ENCODE data around the gene FOLR3. TPM values are rescaled to one million over a fixed set of nuclear protein-coding genes. Genes with fewer than 3 reads are reported as not detected.

The FOLR3 gene
- total RNA-seq, 2 experiments from 2014 or later = not detected

- Mint-ChIP-seq H3K27me3 (peaks cover 7% of the 10 kb centered on the region), H3K36me3 (ENCODE audit: low read depth) (peaks cover 12% of the 10 kb centered on the region), H3K9me3 (peaks cover 13% of the 10 kb centered on the region), H3K27ac (no peak overlapping the region), H3K4me1 (ENCODE audit: low read depth) (no peaks in the 10 kb centered on the region), H3K4me3 (no peak overlapping the region)
- TF ChIP-seq, protein P1, sequence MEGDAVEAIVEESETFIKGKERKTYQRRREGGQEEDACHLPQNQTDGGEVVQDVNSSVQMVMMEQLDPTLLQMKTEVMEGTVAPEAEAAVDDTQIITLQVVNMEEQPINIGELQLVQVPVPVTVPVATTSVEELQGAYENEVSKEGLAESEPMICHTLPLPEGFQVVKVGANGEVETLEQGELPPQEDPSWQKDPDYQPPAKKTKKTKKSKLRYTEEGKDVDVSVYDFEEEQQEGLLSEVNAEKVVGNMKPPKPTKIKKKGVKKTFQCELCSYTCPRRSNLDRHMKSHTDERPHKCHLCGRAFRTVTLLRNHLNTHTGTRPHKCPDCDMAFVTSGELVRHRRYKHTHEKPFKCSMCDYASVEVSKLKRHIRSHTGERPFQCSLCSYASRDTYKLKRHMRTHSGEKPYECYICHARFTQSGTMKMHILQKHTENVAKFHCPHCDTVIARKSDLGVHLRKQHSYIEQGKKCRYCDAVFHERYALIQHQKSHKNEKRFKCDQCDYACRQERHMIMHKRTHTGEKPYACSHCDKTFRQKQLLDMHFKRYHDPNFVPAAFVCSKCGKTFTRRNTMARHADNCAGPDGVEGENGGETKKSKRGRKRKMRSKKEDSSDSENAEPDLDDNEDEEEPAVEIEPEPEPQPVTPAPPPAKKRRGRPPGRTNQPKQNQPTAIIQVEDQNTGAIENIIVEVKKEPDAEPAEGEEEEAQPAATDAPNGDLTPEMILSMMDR (IDR thresholded peaks at IDR 0.05) = no peak
- ChIA-PET POLR2A (interaction anchor here (0.6 kb wide), 1 partner anchor 14 kb away, joined by 4 read pairs; no protein-coding TSS in a partner anchor), CTCF (interaction anchor here (0.8 to 2.3 kb wide), 4 partner anchors 16 to 103 kb away, joined by 3 to 10 read pairs (median 6); no protein-coding TSS in a partner anchor)
- DNase-seq (no peak), ATAC-seq (no peak)
- intact Hi-C loops (cut with micrococcal nuclease) = no loop called here
Measured at GRCh38 chr11:72127923-72128322, 7.6 kb upstream of the FOLR3 start.

DNA sequence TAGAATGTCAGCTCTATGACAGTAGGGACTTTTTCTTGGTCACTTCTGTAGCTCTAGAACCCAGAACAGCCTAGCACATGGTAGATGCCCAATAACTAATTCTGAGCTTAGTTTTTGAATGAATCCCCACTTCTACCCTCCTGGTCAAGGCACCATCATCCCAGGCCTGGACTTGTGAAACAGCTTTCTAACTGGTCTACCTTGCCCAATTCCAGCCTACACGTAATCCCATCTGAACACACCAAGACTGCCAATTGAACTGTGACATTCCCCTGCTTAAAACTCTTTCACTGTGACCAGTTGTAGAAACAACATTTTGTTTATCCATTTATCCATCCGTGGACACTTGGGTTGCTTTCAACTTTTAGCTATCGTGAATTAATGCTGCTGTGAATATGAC lies 6.1 kb upstream of the FOLR3 start:
- Mint-ChIP-seq H3K9me3 (peaks cover 13% of the 10 kb centered on the region), H3K4me1 (ENCODE audit: low read depth) (no peaks in the 10 kb centered on the region), H3K27me3 (peaks cover 13% of the 10 kb centered on the region), H3K4me3 (no peak overlapping the region), H3K27ac (no peak overlapping the region), H3K36me3 (ENCODE audit: low read depth) (peaks cover 12% of the 10 kb centered on the region)
- DNase-seq (no peak), ATAC-seq (no peak)
- intact Hi-C loops (cut with micrococcal nuclease) = no loop called here
- ChIA-PET CTCF (interaction anchor here (1.1 to 2.3 kb wide), 3 partner anchors 15 to 104 kb away, joined by 3 to 11 read pairs (median 9); no protein-coding TSS in a partner anchor), POLR2A (no interaction called here)
- TF ChIP-seq, protein P1 (IDR thresholded peaks at IDR 0.05) = no peak

GRCh38 chr11:72132646-72133045 lies 2.9 kb upstream of the FOLR3 start:
- no peak for ATAC-seq

GRCh38 chr11:72135891-72136683 lies 562 bp downstream of the FOLR3 start:
- intact Hi-C loops (cut with micrococcal nuclease) = no loop called here
- peak; percentile 12 for DNase-seq
- POLR2A ChIA-PET = no interaction called here
- peaks cover 12% of the 10 kb centered on the region for H3K27me3 Mint-ChIP-seq
- H3K4me3 Mint-ChIP-seq = no peak overlapping the region
- no peak overlapping the region for H3K27ac Mint-ChIP-seq
- no peaks in the 10 kb centered on the region for H3K36me3 Mint-ChIP-seq (ENCODE audit: low read depth)
- TF ChIP-seq, protein P1 (IDR thresholded peaks at IDR 0.05) = no peak
- H3K9me3 Mint-ChIP-seq = no peaks in the 10 kb centered on the region
- CTCF ChIA-PET = interaction anchor here (1.2 to 4.2 kb wide), 2 partner anchors 8 to 47 kb away, joined by 4 to 20 read pairs; no protein-coding TSS in a partner anchor
- no peak for ATAC-seq
- H3K4me1 Mint-ChIP-seq (ENCODE audit: low read depth) = peaks cover 8% of the 10 kb centered on the region

More at GRCh38 chr11:72132646-72133045, 2.9 kb upstream of the FOLR3 start:
- H3K9me3 Mint-ChIP-seq = peaks cover 13% of the 10 kb centered on the region
- intact Hi-C loops (cut with micrococcal nuclease) = no loop called here
- peaks cover 12% of the 10 kb centered on the region for H3K36me3 Mint-ChIP-seq (ENCODE audit: low read depth)
- H3K4me3 Mint-ChIP-seq = no peak overlapping the region
- H3K4me1 Mint-ChIP-seq (ENCODE audit: low read depth) = peaks cover 5% of the 10 kb centered on the region
- no peak overlapping the region for H3K27ac Mint-ChIP-seq
- H3K27me3 Mint-ChIP-seq = peaks cover 13% of the 10 kb centered on the region
- TF ChIP-seq, protein P1 (IDR thresholded peaks at IDR 0.05) = no peak
- POLR2A ChIA-PET = no interaction called here
- CTCF ChIA-PET = interaction anchor here (1.1 to 4.2 kb wide), 2 partner anchors 11 to 107 kb away, joined by 4 to 20 read pairs; no protein-coding TSS in a partner anchor
- DNase-seq = no peak

- Mint-ChIP-seq H3K27me3 (peaks cover 12% of the 10 kb centered on the region), H3K4me1 (ENCODE audit: low read depth) (peaks cover 14% of the 10 kb centered on the region), H3K36me3 (ENCODE audit: low read depth) (no peaks in the 10 kb centered on the region), H3K9me3 (no peaks in the 10 kb centered on the region), H3K4me3 (no peak overlapping the region), H3K27ac (no peak overlapping the region)
- ChIA-PET CTCF (interaction anchor here (1.2 kb wide), 1 partner anchor 46 kb away, joined by 4 read pairs; no protein-coding TSS in a partner anchor), POLR2A (no interaction called here)
- TF ChIP-seq, protein P1 (IDR thresholded peaks at IDR 0.05) = no peak
- peak; percentile 76 for ATAC-seq
- intact Hi-C loops (cut with micrococcal nuclease) = no loop called here
- no peak for DNase-seq
Measured at GRCh38 chr11:72136684-72137262, 1.2 kb downstream of the FOLR3 start.
